TTC549 (cell line): Measurements from ENCODE around the gene DPP10.
"Not testable (repeated sequence)": the region's sequence is repeated elsewhere in the genome, so short reads cannot be mapped to it uniquely, and the experiment has no call there.

ENCODE experiments used
- FAIRE-seq: peaks from 2 replicates; lab custom pipeline; 2012; peaks lifted over from hg19 to GRCh38; lab: Jason Lieb, UNC

Gene DPP10

GRCh38 chr2:114442510-114442909, at the start of gene DPP10:
Gene DPP10 (plus strand): TSS chr2:114442641.
- no peak for FAIRE-seq

- no peak for FAIRE-seq
These were observed 41.6 kb upstream of the DPP10 start for GRCh38 chr2:114400890-114401289.

DNA sequence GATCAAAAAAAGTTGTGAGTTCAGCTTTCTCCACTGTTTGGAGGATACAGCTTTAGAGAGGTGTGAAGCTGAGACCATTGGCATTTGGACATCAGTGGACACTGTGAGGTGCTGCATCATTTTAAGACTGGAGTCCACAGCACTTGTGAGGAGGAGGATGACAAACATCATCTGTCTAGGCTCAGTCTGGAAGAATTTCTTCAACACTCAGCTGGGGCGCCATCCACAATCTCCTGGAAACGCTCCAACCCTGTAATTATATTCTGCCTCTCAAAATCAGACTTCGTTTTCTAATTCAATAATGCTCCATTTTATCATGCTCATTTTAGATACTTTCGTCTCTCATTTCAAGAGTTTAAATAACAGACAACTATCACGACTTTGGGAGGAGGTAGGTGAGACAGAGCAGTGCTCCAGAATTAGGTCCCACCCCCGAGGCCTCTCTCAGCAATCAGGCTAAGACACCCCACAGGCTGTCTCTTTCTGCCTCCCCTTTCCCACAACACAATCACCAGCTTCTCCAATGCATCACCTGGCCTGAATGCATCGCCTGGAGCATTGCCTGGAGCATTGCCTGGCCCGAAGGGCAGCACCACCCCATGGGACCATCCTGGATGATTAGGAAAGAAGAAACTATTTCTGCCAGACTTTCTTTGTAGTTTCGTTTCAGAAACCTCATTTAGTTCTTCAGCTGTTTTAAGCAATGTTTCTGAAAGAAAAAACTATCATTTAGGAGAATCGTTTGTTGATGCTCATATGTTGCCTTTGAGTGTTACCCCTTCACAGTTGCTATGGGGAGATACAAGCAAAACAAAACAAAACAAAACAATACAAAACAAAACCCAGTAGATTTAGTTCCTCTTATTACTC, 37.0 kb upstream of the DPP10 start:
- FAIRE-seq, result no peak

DNA sequence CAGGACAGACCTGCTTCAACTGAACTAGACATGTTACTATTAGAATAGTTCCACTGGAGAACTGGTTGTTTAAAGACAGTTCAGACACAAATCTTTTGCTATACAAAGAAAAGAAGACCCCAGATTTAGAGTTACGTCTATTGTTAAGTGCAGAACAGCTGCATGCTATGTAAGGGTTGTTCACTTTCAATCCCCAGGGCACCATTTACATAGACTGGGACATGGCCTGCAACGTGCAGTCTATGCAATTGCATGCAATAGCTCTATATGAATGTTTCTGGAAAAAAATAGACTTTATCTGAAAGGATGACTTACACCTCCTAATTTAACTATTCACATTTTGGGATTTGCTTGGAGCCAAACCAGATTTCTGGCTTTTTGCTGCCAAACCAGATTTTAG, 36.1 kb upstream of the DPP10 start:
- no peak for FAIRE-seq

DNA sequence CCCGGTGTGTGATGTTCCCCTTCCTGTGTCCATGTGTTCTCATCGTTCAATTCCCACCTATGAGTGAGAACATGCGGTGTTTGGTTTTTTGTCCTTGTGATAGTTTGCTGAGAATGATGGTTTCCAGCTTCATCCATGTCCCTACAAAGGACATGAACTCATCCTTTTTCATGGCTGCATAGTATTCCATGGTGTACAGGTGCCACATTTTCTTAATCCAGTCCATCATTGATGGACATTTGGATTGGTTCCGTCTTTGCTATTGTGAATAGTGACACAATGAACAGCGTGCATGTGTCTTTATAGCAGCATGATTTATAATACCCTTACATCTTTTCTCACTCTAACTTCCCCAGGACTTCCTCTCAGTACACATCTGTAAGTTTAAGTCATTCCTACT, 35.1 kb upstream of the DPP10 start:
- not testable (repeated sequence) for FAIRE-seq

- no peak for FAIRE-seq
These were observed 20.7 kb upstream of the DPP10 start for GRCh38 chr2:114421781-114422180.

DNA sequence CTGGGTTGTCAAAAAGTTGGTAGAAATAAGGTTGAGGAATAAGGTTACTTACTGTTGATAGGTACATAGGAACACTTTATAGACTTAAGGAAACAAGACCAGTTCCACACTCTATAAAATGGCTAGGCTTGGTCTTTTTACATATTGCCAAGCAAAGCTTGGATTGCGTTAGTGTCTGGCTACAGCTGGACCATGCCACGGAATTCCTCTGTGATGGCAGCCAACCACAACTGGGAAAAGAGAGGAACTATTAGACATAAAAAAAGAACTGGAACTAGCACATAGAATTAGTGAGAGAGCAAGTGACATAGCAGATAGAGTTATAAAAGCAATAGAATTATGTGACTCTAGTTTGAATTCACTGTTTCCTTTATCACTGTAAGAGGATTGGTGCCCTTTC, 17.7 kb upstream of the DPP10 start:
- no peak for FAIRE-seq

DNA sequence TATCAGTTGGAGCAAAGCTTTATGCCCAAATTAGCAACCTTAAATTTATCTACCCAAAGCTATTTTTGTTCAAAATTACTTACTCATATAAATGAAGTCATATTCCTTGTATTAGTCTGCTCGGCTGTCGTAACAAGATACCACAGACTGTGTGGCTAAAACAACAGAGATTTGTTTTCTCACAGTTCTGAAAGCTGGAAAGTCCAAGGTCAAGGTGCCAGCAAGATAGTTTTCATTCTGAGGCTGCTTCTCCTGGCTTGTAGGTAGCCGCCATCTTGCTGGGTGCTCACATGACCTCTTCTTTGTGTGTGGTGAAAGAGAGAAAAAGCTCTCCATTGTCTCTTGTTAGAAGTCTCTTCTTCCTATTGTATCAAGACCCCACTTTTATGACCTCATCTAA, 15.7 kb upstream of the DPP10 start:
- FAIRE-seq, result no peak

DNA sequence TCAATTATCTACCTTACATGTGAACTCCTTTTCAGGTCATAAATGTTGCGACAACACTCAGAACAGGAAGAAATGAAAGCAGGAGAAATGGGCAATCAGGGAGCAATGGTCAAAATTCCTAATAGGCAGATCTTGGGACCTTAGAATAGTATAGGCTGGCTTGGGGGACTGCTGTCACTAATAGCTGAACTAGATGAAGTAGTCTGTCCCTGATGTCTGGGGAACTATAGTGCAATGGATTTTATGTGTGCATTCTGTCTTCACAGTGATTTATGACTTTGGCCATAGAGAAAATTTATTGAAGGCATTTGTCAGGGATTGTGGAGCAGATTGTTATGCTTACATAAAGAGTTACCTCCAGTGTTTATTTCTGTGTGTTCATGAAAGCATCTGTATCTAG, 6.1 kb upstream of the DPP10 start:
- FAIRE-seq, result no peak

DNA sequence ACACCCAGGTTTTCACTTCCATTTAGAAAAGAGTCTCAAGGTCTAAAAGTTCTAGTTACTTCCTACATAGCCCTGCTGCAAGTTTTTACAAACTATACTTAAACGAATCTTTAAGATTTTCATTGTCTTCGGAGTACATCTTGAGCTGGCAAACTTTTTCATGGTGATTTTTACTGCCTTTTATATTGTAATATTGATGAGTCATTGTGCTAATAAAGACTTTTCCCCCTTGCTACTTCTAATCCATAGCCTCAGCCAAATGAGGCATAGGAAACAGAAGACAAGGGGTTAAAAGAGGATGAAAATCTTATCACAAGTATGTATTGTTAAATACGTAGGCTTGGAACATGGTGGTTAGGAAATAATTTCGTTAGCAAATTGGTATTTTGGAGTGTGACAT, 4.1 kb downstream of the DPP10 start:
- FAIRE-seq, result no peak

GRCh38 chr2:114450639-114451038, 8.2 kb downstream of the DPP10 start:
- no peak for FAIRE-seq

GRCh38 chr2:114456566-114456965, 14.1 kb downstream of the DPP10 start:
- FAIRE-seq, result no peak

GRCh38 chr2:114457956-114458355, 15.5 kb downstream of the DPP10 start:
- no peak for FAIRE-seq

GRCh38 chr2:114461116-114461515, 18.7 kb downstream of the DPP10 start:
- FAIRE-seq, result no peak

DNA sequence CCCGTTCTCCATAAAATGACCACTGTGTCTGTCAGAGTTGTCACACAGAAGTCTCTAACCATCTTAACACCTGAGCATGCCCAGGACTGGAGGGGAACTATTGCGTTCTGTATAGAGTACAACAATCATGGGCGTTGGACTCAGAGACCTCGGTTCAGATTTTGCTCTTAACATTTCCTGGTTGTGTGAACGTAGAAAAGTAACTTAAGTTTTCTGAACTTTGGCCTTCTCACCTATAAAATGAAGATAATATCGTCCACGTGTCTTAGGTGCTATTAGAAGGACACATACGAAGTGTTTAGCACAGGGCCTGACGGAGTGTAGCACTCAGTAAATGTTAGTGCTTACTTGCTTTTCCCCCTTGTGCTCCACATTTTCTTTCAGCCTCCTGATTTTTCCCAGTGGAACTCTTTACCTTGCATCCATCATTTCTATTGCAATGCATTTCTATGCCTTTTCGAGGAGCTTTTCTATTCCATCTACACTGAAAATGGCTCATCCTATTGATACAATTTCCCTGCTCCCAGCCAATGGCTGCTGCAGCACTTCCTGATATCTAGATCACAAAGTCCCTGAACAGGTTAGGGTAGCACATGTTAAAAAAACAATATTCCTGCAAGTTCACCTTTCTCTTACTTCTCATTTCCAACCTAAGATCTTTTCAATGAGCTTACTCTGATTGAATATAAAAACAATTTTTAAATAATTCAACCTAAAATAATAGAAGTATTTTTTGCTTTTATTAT, 22.7 kb downstream of the DPP10 start:
- FAIRE-seq, result no peak

DNA sequence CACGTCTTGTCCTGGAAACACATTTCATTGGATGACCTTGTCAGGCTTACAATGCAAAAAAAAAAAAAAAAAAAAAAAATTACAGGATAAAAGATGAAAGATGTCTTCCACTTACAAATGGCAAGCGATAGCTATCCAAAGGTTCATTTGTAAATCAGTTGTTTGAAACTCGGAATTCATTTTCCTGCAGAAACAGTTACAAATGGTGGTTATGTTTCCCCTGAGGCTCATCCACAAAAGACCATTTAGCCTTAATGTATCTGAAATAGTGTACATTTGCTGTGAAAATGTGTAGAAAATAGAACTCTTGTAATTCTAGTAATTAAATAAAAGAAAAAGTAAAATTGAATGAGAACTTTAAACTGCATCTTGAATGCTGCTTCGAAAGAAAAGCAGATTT, 25.9 kb downstream of the DPP10 start:
- FAIRE-seq, result no peak

GRCh38 chr2:114472246-114472645, 29.8 kb downstream of the DPP10 start:
- no peak for FAIRE-seq

GRCh38 chr2:114472726-114473125, 30.3 kb downstream of the DPP10 start:
- no peak for FAIRE-seq

DNA sequence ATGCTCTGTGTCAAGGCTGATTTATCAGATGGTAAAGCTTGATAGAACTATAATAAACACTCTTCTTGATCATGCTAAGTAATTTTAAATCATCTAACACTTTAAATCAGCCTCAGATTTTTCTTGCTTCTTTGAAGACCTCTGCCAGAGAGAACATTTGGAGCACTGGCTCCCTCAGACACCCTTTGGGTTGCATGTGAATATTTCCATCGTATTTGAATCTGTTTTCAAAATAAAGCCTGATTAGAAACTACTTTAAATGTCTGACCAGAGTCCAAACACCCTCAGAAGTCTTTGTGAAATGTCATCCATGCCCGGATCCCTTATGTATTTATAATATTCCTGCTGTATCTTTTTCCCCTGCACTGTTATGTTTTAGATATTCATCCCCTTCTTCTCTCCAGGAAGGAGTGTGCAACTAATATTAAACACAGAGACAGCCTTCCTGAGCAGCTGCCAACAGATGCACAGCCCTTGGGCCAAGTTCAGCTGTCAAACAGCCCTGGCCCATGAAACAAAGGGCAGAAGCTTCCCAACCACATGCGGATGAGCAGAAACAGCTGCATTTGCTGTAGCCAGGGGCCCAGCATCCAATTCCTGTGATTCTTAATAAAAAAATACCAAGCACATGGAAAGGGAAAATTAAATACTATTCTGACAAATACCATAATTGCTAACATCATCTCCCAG, 46.5 kb downstream of the DPP10 start:
- no peak for FAIRE-seq

- FAIRE-seq, result no peak
These were observed 52.6 kb downstream of the DPP10 start for GRCh38 chr2:114495046-114495445.

- FAIRE-seq, result no peak
These were observed 54.5 kb downstream of the DPP10 start for GRCh38 chr2:114496959-114497358.

GRCh38 chr2:114499101-114499500, 56.7 kb downstream of the DPP10 start:
- no peak for FAIRE-seq

DNA sequence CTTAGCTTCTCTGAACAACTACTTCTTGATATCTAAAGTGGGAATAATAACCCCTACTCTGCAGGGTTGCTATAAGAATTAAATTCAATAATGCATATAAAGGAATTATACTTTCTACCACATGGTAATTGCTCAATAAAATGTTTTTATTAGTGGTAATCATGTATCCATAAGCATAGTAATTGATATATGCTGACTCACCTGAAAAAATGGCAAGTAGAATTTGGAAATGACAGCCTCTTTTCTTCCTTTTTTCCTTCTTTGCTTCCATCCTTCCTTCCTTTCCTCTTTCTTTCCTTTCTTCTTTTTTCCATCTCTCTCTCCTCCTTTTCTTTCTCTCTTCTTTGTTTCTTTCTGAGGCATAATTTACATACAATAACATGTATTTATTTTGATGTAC, 65.3 kb downstream of the DPP10 start:
- no peak for FAIRE-seq
